HepG2 (cell line): ENCODE results near the gene RPP21. TPM values are rescaled to one million over a fixed set of nuclear protein-coding genes. Genes with fewer than 3 reads are reported as not detected.

Source experiments
- HIVEP1 ChIP-seq: sonication (generic); formaldehyde crosslinking; IDR thresholded peaks from 2 replicates; pipeline ENCODE4 v1.4.0; 2020; ENCODE audit warnings: mild to moderate bottlenecking, missing genetic modification reagents
- NFKBIZ ChIP-seq: IDR thresholded peaks from 2 replicates; pipeline ENCODE4 v1.6.1; 2018; ENCODE audit warnings: missing genetic modification reagents, missing compliant biosample characterization
- NR1H2 ChIP-seq: sonication (generic); formaldehyde crosslinking; IDR thresholded peaks from 2 replicates; pipeline ENCODE4 v1.8.1; 2022; ENCODE audit warnings: low read depth, missing genetic modification reagents, borderline replicate concordance
- PAX8 ChIP-seq: sonication (generic); formaldehyde crosslinking; IDR thresholded peaks from 2 replicates; pipeline ENCODE4 v1.8.0; 2022; ENCODE audit warnings: mild to moderate bottlenecking, missing genetic modification reagents, borderline replicate concordance
- RFX5 ChIP-seq: IDR thresholded peaks from 2 replicates; pipeline ENCODE4 v1.6.1; 2011; ENCODE audit warnings: low read depth, low read length, improper control_type of control experiment
- SMC3 ChIP-seq: IDR thresholded peaks from 2 replicates; pipeline ENCODE4 v1.6.1; 2011; ENCODE audit warnings: low read length, improper control_type of control experiment
- TBX2 ChIP-seq: sonication (generic); formaldehyde crosslinking; IDR thresholded peaks from 2 replicates; pipeline ENCODE4 v1.5.0; 2020; ENCODE audit warnings: missing genetic modification reagents, mild to moderate bottlenecking, borderline replicate concordance
- ZBTB7B ChIP-seq: sonication (generic); formaldehyde crosslinking; IDR thresholded peaks from 2 replicates; pipeline ENCODE4 v1.4.0; 2020; ENCODE audit warnings: missing genetic modification reagents
- ZBTB8A ChIP-seq: sonication (generic); formaldehyde crosslinking; IDR thresholded peaks from 2 replicates; pipeline ENCODE4 v1.4.0; 2020; ENCODE audit warnings: mild to moderate bottlenecking, low read depth, missing genetic modification reagents, borderline replicate concordance
- ZFP62 ChIP-seq: sonication (generic); formaldehyde crosslinking; IDR thresholded peaks from 2 replicates; pipeline ENCODE4 v1.4.0; 2020; ENCODE audit warnings: missing genetic modification reagents
- ZKSCAN8 ChIP-seq: IDR thresholded peaks from 2 replicates; pipeline ENCODE4 v1.6.1; 2016; ENCODE audit warnings: borderline replicate concordance, missing genetic modification reagents, missing compliant biosample characterization
- ZNF232 ChIP-seq: sonication (generic); formaldehyde crosslinking; IDR thresholded peaks from 2 replicates; pipeline ENCODE4 v1.4.0; 2020; ENCODE audit warnings: missing genetic modification reagents, borderline replicate concordance
- ZNF441 ChIP-seq: sonication (generic); formaldehyde crosslinking; IDR thresholded peaks from 2 replicates; pipeline ENCODE4 v1.7.0; 2021; ENCODE audit warnings: missing genetic modification reagents, borderline replicate concordance
- ZNF652 ChIP-seq: IDR thresholded peaks from 2 replicates; pipeline ENCODE4 v1.6.1; 2016; ENCODE audit warnings: low read depth, borderline replicate concordance
- ZNF737 ChIP-seq: sonication (generic); formaldehyde crosslinking; IDR thresholded peaks from 2 replicates; pipeline ENCODE4 v1.5.0; 2020; ENCODE audit warnings: missing genetic modification reagents, mild to moderate bottlenecking, borderline replicate concordance
- polyA plus RNA-seq, 8 experiments: library from polyadenylated mRNA; depleted of rRNA in 3 of 8; stranded (reverse) in 7 of 8; unstranded in 1 of 8; fragments of >200 nt; fragmentation: Illumina TruSeq in 4 of 8; extraction: Trizol in 4 of 8; gene quantifications; 2 replicates each; pipeline versions ENCODE4 v1.2.1 to v1.2.3, GENCODE V29; 2011 to 2016; ENCODE audit warnings: low read depth in 4 of 8, missing spikeins in 1 of 8, mixed read lengths in 1 of 8; ENCODE audit not compliant: insufficient read depth in 1 of 8
- total RNA-seq, 5 experiments: library from RNA; depleted of rRNA; stranded (reverse); fragments of >200 nt; fragmentation: Illumina TruSeq; extraction: Trizol; gene quantifications; 2 replicates each; pipeline ENCODE4 v1.2.3, GENCODE V29; 2016; ENCODE audit warnings: low read depth in 1 of 5
- TF ChIP-seq, protein P1 (sequence below): sonication (generic); formaldehyde crosslinking; IDR thresholded peaks from 2 replicates; pipeline ENCODE4 v1.8.0; 2022; ENCODE audit warnings: missing genetic modification reagents, mild to moderate bottlenecking, inconsistent platforms, borderline replicate concordance
- TF ChIP-seq, protein P2 (sequence below): sonication (generic); formaldehyde crosslinking; conservative IDR thresholded peaks from 2 replicates; pipeline ENCODE4 v1.8.1; 2023; ENCODE audit warnings: missing genetic modification reagents
- TF ChIP-seq, protein P3 (sequence below): IDR thresholded peaks from 2 replicates; pipeline ENCODE4 v1.6.1; 2012; ENCODE audit warnings: low read depth, low read length, improper control_type of control experiment
- TF ChIP-seq, protein P4 (sequence below): IDR thresholded peaks from 2 replicates; pipeline ENCODE4 v1.4.0; 2020; ENCODE audit warnings: mild to moderate bottlenecking, missing genetic modification reagents

The RPP21 gene
- total and polyA plus RNA-seq, 2 of the 13 experiments (the other 11 are each of a cell fraction or from before 2014, with no cell fraction given): 53.1 to 72.3 TPM

DNA sequence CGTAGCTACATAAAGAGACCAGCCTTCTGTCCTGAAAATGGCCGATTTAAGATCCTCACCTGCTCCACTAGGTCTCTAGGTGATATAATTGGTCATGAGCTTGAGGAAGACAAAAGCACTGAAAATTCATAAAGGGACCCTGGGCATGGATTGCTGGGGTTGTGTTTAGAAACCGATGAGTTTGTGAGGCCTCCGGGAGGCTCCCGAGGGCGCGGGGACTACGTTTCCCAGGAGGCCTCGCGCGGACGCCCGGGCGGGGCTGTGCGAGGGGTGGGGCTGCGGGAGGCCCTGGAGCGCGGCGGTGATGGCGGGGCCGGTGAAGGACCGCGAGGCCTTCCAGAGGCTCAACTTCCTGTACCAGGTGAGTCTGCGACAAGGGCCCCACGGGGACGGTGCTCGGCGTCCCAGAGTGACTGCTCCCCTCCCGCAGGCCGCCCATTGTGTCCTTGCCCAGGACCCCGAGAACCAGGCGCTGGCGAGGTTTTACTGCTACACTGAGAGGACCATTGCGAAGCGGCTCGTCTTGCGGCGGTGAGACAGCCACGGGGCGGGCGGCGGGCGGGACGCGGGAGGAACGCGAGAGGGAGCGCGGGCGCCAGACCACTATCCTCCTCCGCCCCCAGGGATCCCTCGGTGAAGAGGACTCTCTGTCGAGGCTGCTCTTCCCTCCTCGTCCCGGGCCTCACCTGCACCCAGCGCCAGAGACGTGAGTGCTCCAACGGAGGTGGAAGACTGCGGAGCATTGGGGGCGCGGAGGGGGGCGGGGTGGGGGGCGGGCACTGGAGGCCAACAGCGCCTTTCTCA is at the start of gene RPP21 (continued):
- TF ChIP-seq, protein P1, sequence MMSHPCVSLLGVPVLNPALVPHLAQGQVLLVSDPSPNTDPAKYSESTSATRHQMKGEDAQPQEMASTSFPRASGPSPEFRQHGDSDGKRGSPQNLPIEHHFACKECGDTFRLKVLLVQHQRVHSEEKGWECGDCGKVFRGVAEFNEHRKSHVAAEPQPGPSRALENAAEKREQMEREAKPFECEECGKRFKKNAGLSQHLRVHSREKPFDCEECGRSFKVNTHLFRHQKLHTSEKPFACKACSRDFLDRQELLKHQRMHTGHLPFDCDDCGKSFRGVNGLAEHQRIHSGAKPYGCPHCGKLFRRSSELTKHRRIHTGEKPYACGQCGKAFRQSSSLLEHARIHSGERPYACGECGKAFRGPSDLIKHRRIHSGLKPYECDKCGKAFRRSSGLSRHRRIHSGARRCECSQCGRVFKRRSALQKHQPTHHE (CRISPR knock-in tag): peak; percentile 83
- TF ChIP-seq NFKBIZ (peak; percentile 57; the same call in 1 of the 2 replicates), TBX2 (CRISPR knock-in tag) (peak; percentile 89), ZBTB8A (CRISPR knock-in tag) (0 out of 2 replicates have a peak, but pooled peaks have one; percentile 20), PAX8 (CRISPR knock-in tag) (peak; percentile 65; the same call in 1 of the 2 replicates), ZNF232 (CRISPR knock-in tag) (peak; percentile 90), NR1H2 (CRISPR knock-in tag) (no peak), ZBTB7B (CRISPR knock-in tag) (peak; percentile 93), ZNF652 (peak; percentile 31; the same call in 1 of the 2 replicates), SMC3 (no peak), ZNF737 (CRISPR knock-in tag) (peak; percentile 97; the same call in 1 of the 2 replicates), RFX5 (no peak), ZKSCAN8 (CRISPR knock-in tag) (peak; percentile 86; the same call in 1 of the 2 replicates), HIVEP1 (0 out of 2 replicates have a peak, but pooled peaks have one; percentile 48), ZFP62 (CRISPR knock-in tag) (no peak), ZNF441 (CRISPR knock-in tag) (no peak)
- TF ChIP-seq, protein P2, sequence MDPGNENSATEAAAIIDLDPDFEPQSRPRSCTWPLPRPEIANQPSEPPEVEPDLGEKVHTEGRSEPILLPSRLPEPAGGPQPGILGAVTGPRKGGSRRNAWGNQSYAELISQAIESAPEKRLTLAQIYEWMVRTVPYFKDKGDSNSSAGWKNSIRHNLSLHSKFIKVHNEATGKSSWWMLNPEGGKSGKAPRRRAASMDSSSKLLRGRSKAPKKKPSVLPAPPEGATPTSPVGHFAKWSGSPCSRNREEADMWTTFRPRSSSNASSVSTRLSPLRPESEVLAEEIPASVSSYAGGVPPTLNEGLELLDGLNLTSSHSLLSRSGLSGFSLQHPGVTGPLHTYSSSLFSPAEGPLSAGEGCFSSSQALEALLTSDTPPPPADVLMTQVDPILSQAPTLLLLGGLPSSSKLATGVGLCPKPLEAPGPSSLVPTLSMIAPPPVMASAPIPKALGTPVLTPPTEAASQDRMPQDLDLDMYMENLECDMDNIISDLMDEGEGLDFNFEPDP (CRISPR knock-in tag): 0 out of 2 replicates have a peak, but pooled peaks have one; percentile 82
- TF ChIP-seq, protein P3, sequence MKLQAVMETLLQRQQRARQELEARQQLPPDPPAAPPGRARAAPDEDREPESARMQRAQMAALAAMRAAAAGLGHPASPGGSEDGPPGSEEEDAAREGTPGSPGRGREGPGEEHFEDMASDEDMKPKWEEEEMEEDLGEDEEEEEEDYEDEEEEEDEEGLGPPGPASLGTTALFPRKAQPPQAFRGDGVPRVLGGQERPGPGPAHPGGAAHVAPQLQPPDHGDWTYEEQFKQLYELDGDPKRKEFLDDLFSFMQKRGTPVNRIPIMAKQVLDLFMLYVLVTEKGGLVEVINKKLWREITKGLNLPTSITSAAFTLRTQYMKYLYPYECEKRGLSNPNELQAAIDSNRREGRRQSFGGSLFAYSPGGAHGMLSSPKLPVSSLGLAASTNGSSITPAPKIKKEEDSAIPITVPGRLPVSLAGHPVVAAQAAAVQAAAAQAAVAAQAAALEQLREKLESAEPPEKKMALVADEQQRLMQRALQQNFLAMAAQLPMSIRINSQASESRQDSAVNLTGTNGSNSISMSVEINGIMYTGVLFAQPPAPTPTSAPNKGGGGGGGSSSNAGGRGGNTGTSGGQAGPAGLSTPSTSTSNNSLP: no peak
- TF ChIP-seq, protein P4, sequence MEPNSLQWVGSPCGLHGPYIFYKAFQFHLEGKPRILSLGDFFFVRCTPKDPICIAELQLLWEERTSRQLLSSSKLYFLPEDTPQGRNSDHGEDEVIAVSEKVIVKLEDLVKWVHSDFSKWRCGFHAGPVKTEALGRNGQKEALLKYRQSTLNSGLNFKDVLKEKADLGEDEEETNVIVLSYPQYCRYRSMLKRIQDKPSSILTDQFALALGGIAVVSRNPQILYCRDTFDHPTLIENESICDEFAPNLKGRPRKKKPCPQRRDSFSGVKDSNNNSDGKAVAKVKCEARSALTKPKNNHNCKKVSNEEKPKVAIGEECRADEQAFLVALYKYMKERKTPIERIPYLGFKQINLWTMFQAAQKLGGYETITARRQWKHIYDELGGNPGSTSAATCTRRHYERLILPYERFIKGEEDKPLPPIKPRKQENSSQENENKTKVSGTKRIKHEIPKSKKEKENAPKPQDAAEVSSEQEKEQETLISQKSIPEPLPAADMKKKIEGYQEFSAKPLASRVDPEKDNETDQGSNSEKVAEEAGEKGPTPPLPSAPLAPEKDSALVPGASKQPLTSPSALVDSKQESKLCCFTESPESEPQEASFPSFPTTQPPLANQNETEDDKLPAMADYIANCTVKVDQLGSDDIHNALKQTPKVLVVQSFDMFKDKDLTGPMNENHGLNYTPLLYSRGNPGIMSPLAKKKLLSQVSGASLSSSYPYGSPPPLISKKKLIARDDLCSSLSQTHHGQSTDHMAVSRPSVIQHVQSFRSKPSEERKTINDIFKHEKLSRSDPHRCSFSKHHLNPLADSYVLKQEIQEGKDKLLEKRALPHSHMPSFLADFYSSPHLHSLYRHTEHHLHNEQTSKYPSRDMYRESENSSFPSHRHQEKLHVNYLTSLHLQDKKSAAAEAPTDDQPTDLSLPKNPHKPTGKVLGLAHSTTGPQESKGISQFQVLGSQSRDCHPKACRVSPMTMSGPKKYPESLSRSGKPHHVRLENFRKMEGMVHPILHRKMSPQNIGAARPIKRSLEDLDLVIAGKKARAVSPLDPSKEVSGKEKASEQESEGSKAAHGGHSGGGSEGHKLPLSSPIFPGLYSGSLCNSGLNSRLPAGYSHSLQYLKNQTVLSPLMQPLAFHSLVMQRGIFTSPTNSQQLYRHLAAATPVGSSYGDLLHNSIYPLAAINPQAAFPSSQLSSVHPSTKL (CRISPR knock-in tag): peak; percentile 75
